MM.1S (cell line): Measurements from ENCODE around the gene PICK1.

Source experiments
- CTCF ChIP-seq: fragments of 300-600 bp; sonication (generic); IDR thresholded peaks from 2 replicates; pipeline ENCODE4 v1.5.1; 2016; ENCODE audit warnings: antibody characterized with exemption, low read length, mixed read lengths
- EZH2 ChIP-seq: fragments of 300-600 bp; sonication (generic); optimal IDR thresholded peaks from 2 replicates; pipeline ENCODE3; 2017; ENCODE audit warnings: low read depth, mild to moderate bottlenecking, antibody characterized with exemption, low read length, mixed read lengths

- TF ChIP-seq EZH2, result no peak
- TF ChIP-seq CTCF, result no peak
Measured at GRCh38 chr22:38017272-38017920, 39.8 kb upstream of the PICK1 start.
